HG02678 (cell line): Measurements from ENCODE around the gene FPGS.
"Not testable (repeated sequence)": the region's sequence is repeated elsewhere in the genome, so short reads cannot be mapped to it uniquely, and the experiment has no call there.

ENCODE experiments used
- ATAC-seq: cut with Tn5 transposase; IDR thresholded peaks from one replicate; pipeline ENCODE4 v1.9.1; 2021; ENCODE audit warnings: mild to moderate bottlenecking, moderate library complexity; ENCODE audit not compliant: unreplicated experiment

Gene FPGS

GRCh38 chr9:127802576-127803443, at the start of gene FPGS:
Gene FPGS, plus strand, starts transcription at chr9:127802882. Its CDS starts 43 bp downstream, at chr9:127802925.
- ATAC-seq, result peak; percentile 79

DNA sequence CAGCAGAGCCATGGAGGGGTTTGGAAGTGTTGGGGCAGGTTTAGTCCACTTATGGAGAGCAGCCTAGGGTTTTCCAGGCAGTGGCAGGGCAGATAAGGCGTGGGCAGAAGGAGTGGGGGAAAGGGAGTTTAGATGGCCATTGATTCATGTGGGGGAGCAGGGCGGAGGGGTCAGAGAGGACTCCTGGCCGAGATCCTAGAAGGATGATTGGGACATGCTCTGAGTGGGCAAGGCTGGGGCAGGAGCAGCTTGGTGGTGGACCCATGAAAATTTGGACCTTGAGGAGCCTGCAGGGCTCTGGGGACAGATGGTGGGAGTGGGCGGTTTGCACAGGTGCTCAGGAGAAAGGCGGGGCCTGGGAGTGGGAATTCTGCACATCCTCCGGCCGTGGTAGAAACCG, 49.5 kb upstream of the FPGS start:
- no peak for ATAC-seq

- ATAC-seq, result no peak
Measured at GRCh38 chr9:127753622-127754021, 49.1 kb upstream of the FPGS start.

- ATAC-seq, result no peak
Measured at GRCh38 chr9:127754099-127755060, 48.3 kb upstream of the FPGS start.

GRCh38 chr9:127755061-127756060, 47.3 kb upstream of the FPGS start:
- no peak for ATAC-seq

- ATAC-seq, result no peak
Measured at GRCh38 chr9:127756233-127756632, 46.4 kb upstream of the FPGS start.

GRCh38 chr9:127756776-127757175, 45.9 kb upstream of the FPGS start:
- ATAC-seq, result not testable (repeated sequence)

DNA sequence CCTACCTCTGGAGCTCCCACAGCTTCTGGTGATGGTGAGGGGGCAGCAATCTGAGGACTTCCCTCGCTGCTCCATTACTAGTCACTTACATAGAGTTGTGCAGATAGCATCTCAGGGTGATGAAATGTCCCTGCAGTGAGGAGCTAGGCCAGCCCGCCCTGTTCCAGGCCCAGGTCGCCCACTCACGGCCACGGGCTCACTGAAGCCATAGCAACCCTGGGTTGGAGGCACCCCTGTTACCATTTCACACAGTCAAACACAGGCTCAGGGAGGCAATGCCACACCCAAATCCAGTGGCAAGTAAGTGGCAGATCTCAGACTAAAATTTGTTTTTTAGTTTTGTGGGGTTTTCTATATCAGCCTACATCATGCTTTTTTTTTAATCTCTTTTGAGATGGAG, 43.8 kb upstream of the FPGS start:
- ATAC-seq, result no peak

- ATAC-seq, result no peak
Measured at GRCh38 chr9:127761061-127761460, 41.6 kb upstream of the FPGS start.

GRCh38 chr9:127761491-127761956, 41.2 kb upstream of the FPGS start:
- ATAC-seq, result no peak

GRCh38 chr9:127762111-127762676, 40.5 kb upstream of the FPGS start:
- no peak for ATAC-seq

- ATAC-seq, result no peak
Measured at GRCh38 chr9:127763918-127764384, 38.7 kb upstream of the FPGS start.

DNA sequence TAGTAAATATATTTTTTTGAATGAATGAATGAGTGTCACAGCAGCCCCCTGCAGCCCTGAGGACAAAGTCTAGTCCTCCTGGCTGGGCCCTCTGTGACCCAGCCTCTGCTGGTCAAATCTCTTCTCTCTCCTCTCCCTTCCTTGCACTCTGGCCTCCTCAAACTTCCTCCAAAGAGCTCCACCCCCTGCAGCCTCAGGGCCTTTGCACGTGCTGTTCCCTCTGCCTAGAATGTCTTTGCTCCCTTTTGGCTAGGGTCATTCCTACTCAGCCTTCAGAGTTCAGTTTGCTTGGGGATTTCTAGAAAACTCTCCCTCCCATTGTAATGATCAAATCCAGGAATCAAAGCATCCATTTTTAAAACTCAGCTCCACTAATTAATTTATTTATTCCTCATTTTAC, 37.3 kb upstream of the FPGS start:
- no peak for ATAC-seq

GRCh38 chr9:127767410-127767809, 35.3 kb upstream of the FPGS start:
- no peak for ATAC-seq

- no peak for ATAC-seq
Measured at GRCh38 chr9:127767909-127768331, 34.8 kb upstream of the FPGS start.

- ATAC-seq, result no peak
Measured at GRCh38 chr9:127768698-127769097, 34.0 kb upstream of the FPGS start.

DNA sequence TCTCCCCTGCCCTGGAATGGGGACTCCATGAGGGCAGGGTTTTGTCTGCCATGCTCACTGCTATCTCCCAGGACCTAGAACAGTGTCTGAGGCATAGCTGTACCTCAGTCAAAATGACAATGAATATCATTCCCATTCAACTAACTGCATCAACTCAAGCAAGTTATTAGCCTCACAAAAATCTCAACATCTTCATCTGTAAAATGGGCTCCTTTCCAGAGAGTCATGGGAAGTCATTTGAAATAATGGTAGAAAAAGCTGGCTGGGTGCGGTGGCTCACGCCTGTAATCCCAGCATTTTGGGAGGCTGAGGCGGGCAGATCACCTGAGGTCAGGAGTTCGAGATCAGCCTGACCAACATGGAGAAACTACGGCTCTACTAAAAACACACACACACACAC, 33.6 kb upstream of the FPGS start:
- ATAC-seq, result no peak

GRCh38 chr9:127769929-127770582, 32.6 kb upstream of the FPGS start:
- ATAC-seq, result no peak

DNA sequence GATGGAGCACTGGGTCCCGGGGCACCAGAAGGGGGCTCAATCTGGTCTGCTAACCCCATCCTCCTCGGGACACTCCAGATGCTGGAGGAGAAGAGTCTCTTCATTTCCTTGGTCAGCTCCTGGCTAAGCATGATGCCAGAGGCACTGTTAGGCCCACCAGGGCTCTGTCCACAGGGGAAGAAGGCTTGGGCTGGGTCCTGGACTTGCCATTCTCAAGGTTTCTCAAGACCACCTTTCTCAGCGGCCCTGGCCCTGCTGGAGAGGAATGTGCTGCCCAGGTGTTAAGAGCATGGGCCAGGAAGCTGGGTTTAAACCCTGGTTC, 32.1 kb upstream of the FPGS start:
- ATAC-seq, result no peak
